Measurements from ENCODE around the gene SORD.
"Not testable (repeated sequence)": the region's sequence is repeated elsewhere in the genome, so short reads cannot be mapped to it uniquely, and the experiment has no call there.

The SORD gene

GRCh38 chr15:45069942-45070360 is 47.0 kb downstream of the SORD start:
- not testable (repeated sequence) for DNase-seq

- not testable (repeated sequence) for DNase-seq
Measured at GRCh38 chr15:45073602-45074001, 50.6 kb downstream of the SORD start.

GRCh38 chr15:45075440-45076320 is 52.7 kb downstream of the SORD start:
- not testable (repeated sequence) for DNase-seq

- not testable (repeated sequence) for DNase-seq
Measured at GRCh38 chr15:45077391-45077790, 54.4 kb downstream of the SORD start.

GRCh38 chr15:45079201-45079600 is 56.2 kb downstream of the SORD start:
- DNase-seq = not testable (repeated sequence)

DNA sequence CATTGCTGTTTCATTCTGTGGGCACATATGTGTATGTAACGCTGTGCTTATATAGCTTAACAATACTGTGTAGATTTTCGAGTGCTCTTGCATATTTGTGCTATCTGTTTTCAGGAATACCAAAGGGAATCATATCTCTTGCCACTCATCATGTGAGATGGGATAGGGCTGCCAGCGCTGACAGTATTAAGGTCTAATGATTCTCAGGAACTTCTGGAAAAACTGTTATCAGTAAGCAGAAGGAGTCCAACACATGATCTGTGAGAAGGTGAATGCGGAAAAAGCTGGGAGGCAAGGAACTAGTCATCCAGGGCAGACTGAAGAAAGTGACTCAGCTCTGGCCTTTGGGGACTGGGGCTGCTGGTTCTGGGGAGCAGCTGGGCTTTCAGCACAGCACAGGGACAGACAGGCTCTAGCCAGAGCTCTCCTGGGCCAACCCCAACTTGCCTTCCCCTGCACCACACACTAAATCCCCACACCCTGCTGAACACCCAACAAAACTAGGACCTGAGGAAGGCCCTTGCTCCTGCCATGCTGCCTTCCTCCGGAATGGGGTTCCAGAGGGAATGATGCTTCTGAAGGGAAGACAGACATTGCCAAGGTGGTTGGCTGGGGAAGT is 56.7 kb downstream of the SORD start:
- DNase-seq = not testable (repeated sequence)

GRCh38 chr15:45080593-45080992 is 57.6 kb downstream of the SORD start:
- not testable (repeated sequence) for DNase-seq

DNA sequence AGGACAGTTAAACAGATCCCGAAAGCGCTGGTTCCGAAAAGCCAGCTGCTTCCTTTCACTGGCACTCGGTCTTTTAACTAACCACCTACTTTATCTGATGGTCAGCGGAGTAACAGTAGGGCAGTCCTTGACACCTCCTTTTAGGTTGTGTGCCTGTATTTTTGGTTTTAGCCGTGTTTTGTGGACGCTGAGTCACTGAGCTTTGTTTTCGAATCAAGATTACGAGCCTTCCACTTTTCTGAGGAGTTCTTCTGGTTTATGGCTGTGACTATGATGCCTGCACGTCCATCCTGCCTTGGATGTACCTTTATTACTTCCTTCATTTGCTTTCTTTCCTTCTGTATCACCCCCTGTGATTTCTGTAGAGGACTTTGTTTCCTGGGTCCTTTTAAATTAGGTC is 59.4 kb downstream of the SORD start:
- not testable (repeated sequence) for DNase-seq

DNA sequence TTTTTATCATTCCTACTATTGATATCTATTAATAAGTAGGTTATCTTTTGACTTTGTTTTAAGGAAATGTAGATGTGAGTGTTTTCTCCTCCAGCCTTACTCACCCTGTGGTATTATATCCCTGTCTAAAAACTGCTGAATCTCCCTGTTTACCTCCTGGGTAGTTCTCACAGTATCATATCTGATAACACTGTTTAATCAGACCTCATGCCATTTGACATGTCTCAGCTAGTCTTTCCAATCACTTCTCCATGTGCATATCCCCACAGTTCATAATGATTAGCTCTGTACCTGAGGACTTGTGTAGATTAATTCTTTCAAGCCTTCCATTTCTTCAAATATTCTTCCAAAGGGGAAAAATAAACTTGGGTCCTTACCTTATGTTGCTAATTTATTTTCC is 60.2 kb downstream of the SORD start:
- DNase-seq = no peak

DNA sequence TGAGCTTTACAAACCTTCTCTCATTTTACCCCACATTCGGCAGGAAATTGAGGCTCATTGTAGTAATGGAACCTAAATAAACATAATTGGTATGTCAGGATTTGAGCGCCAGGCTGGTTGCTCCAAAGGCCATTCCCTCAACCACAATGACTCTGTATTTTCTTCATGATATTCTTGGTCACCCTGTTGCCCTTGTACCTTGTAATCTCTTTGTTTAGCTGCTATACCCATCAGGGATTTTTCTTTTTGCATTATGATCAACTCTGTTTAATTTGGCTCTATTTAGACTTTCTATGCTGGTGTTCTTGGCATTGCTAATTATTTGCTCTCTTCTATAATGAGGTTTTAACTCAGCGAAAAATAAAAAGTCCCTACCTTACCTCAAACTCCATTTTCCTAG is 61.2 kb downstream of the SORD start:
- DNase-seq = no peak

GRCh38 chr15:45087513-45087912 is 64.5 kb downstream of the SORD start:
- no peak for DNase-seq

- DNase-seq = no peak
Measured at GRCh38 chr15:45088801-45089711, 66.1 kb downstream of the SORD start.

- DNase-seq = no peak
Measured at GRCh38 chr15:45089712-45090373, 66.8 kb downstream of the SORD start.

- DNase-seq = no peak
Measured at GRCh38 chr15:45091161-45091560, 68.2 kb downstream of the SORD start.

- no peak for DNase-seq
Measured at GRCh38 chr15:45091576-45091975, 68.6 kb downstream of the SORD start.

GRCh38 chr15:45093013-45093412 is 70.0 kb downstream of the SORD start:
- no peak for DNase-seq

DNA sequence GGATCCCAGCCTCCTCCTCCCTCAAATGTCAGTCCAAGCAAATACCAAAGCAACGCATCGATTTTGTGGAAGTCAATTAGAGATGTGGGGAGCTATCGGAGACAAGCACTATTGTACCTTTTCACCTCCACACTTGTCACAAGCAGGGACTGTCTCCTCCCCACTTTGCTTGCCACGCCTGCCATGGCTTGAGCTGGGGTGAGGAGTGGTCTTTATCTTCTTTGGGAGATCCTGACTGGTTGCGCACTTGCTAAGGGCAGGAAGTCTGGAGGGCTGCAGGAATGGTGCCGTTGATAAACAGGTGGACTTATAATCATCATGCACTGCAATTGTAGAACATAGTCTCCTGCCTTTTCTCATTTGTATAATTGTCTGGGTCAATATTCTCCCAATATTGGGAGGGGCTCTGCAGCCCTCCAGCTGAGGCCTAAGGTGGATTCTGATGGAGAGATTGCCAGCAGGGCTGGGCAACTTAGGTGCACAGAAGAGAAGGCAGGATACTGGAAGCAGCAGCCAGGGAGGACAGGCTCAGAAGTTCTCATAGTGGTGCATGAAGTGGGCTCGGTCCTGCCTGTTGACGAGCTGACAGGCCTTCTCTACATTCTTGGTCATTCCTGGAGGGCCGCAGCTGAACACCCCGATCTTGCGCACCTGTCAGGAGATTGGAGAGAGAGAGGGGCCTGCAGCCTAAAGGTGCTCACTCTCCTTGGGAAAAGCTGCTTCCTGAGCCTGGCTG is 70.8 kb downstream of the SORD start:
- no peak for DNase-seq

GRCh38 chr15:45094358-45094730 is 71.3 kb downstream of the SORD start:
- DNase-seq = no peak

DNA sequence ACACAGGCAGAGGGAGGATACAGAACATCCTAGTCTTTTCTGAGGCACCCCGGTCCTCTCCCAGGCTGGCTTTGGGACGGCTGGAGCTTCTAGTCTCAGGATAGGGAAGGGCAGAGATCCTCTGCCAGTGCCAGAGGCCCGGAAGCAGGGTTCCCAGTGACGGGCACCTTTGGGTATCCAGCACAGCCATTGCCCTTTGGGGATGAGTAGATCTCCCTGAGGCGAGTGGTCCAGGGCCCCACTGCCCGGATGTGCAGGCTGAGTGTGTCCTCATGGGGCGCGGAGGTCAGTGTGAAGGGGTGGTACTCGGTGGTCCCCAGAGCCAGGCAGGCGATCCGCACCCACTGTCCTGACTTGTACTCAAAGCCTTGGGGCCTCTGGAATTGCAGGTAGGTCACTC is 72.7 kb downstream of the SORD start:
- no peak for DNase-seq

- no peak for DNase-seq
Measured at GRCh38 chr15:45097466-45097865, 74.5 kb downstream of the SORD start.

- DNase-seq = no peak
Measured at GRCh38 chr15:45099549-45100165, 76.7 kb downstream of the SORD start.
